Tibial nerve (tissue), 3 donors: ENCODE measurements around the gene ATPAF1.

Source experiments
- CTCF ChIP-seq, 5 experiments: fragments of 200-600 bp in 3 of 5; fragments of 450-650 bp in 2 of 5; sonication (generic) in 3 of 5; IDR thresholded peaks; one replicate each; pipeline ENCODE4 v1.5.1; 2016 to 2019; ENCODE audit warnings: antibody characterized with exemption in 5 of 5, mild to moderate bottlenecking in 3 of 5, moderate library complexity in 2 of 5
- POLR2A ChIP-seq, 2 donors: fragments of 450-650 bp; IDR thresholded peaks; one replicate each; pipeline ENCODE4 v1.6.1; 2017; ENCODE audit warnings: antibody characterized with exemption in 2 of 2, mild to moderate bottlenecking in 2 of 2, moderate library complexity in 2 of 2

DNA sequence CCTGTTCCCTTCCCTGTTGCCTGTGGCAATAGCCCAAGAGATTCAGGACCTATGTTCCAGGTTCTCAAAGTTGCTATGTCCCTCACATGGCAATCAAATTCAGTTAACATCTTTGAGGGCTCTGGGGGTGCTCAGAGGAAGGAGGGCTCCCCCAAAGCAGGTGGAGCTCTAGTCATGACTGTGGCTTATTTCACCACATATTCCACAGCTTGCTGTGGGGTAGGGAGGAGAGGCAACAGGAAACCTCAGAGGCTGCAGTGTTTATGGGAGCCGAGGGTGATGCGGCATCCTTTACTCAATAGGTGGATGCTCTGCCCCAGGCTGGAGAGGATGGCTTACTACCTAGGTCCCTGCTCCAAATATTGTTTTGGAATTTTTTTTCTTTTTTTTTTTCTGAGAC is 62.9 kb downstream of the ATPAF1 start:
- no peak for TF ChIP-seq POLR2A (IDR thresholded peaks at IDR 0.05)
- no peak for TF ChIP-seq CTCF (IDR thresholded peaks at IDR 0.05)
